ENCODE data around the gene ERC1. TPM values are rescaled to one million over a fixed set of nuclear protein-coding genes. Genes with fewer than 3 reads are reported as not detected.

ERC1 gene
- total and polyA plus RNA-seq, 2 donors (not counting 3 experiments of a cell fraction or from before 2014, with no cell fraction given) = 11.7 to 66.1 TPM

DNA sequence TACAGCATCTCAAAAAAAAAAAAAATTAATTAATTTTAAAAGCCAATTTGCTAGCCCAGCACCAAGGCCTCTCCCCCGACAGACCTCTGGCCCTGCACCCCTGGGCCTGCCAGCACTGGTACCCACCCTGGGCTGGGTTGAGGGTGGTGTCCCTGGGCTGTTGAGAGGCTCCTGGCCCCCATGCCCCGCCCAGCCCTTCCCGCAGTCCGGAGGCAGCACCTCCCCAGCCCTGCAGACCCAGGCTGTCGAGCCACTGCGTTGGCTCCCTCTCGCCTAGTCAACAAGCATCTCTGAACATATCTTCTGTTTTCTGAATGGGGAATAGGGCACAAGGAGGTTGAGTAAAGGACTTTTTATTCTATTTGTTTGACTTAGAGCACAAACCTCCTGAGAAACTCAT, 516.3 kb downstream of the ERC1 start:
- Histone ChIP-seq H2AFZ (ENCODE audit: low read depth, low read length) (no peak overlapping the region), H3K27me3 (ENCODE audit: control insufficient read depth in 2 of 2, insufficient read depth in 2 of 2, low read length in 2 of 2) (peaks cover 0 to 3% of the 10 kb centered on the region in 2 experiments), H3K4me2 (ENCODE audit: insufficient read depth, low read length) (no peak overlapping the region), H3K9me1 (replicated peaks; ENCODE audit: control insufficient read depth, extremely low read depth, insufficient read depth, low read length) (no peaks in the 10 kb centered on the region), H3K9ac (replicated peaks; ENCODE audit: extremely low read depth, insufficient read depth, low read length) (no peak overlapping the region), H3K4me1 (ENCODE audit: control insufficient read depth, extremely low read depth, insufficient read depth, low read length) (no peaks in the 10 kb centered on the region), H3K9me3 (replicated peaks; ENCODE audit: control insufficient read depth, insufficient read depth, low read length) (no peaks in the 10 kb centered on the region), H3K27ac (ENCODE audit: insufficient read depth, low read depth, low read length) (no peak overlapping the region), H3K4me3 (replicated peaks in 1 of 3; ENCODE audit: insufficient read depth in 1 of 3, low read depth in 1 of 3, low read length in 3 of 3) (no peak overlapping the region), H4K20me1 (replicated peaks; ENCODE audit: control insufficient read depth, extremely low read depth, insufficient read depth, low read length) (no peaks in the 10 kb centered on the region), H3K79me2 (ENCODE audit: control insufficient read depth, insufficient read depth, low read length) (no peaks in the 10 kb centered on the region), H3K36me3 (ENCODE audit: control insufficient read depth in 2 of 2, extremely low read depth in 1 of 2, insufficient read depth in 2 of 2, low read length in 2 of 2) (no peaks in the 10 kb centered on the region)
- POLR2A ChIA-PET = no interaction called here
- CTCF ChIA-PET = no interaction called here
- intact Hi-C loops (cut with micrococcal nuclease) = no loop called here
- FAIRE-seq (no peak), DNase-seq (ENCODE audit: low read depth, low spot score) (no peak)
- dilution Hi-C loops (cut with MboI; ENCODE audit: extremely low pct_ligation_motif_present, low sequenced_read_pairs) = no loop called here
- BruUV-seq (replicated peaks) = no TSS peak
- TF ChIP-seq FOS (IDR thresholded peaks at IDR 0.05; ENCODE audit: borderline replicate concordance, insufficient read depth, low read length) (no peak), GATA2 (IDR thresholded peaks at IDR 0.05; ENCODE audit: insufficient read depth, insufficient read length, low read depth, low read length) (no peak), JUN (IDR thresholded peaks at IDR 0.05; ENCODE audit: borderline replicate concordance, insufficient read depth, insufficient read length, low read depth) (no peak), EZH2 (IDR thresholded peaks at IDR 0.05; ENCODE audit: borderline replicate concordance, low read depth, low read length, severe bottlenecking) (no peak), MYC (IDR thresholded peaks at IDR 0.05; ENCODE audit: low read depth, low read length) (no peak), POLR2A (IDR thresholded peaks at IDR 0.05; ENCODE audit: low read depth, low read length) (no peak), POLR2AphosphoS5 (IDR thresholded peaks at IDR 0.05; ENCODE audit: insufficient read depth, low read depth, low read length) (no peak)
- TF ChIP-seq, protein P1, sequence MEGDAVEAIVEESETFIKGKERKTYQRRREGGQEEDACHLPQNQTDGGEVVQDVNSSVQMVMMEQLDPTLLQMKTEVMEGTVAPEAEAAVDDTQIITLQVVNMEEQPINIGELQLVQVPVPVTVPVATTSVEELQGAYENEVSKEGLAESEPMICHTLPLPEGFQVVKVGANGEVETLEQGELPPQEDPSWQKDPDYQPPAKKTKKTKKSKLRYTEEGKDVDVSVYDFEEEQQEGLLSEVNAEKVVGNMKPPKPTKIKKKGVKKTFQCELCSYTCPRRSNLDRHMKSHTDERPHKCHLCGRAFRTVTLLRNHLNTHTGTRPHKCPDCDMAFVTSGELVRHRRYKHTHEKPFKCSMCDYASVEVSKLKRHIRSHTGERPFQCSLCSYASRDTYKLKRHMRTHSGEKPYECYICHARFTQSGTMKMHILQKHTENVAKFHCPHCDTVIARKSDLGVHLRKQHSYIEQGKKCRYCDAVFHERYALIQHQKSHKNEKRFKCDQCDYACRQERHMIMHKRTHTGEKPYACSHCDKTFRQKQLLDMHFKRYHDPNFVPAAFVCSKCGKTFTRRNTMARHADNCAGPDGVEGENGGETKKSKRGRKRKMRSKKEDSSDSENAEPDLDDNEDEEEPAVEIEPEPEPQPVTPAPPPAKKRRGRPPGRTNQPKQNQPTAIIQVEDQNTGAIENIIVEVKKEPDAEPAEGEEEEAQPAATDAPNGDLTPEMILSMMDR (IDR thresholded peaks at IDR 0.05; ENCODE audit: extremely low read depth in 1 of 2, insufficient read depth in 1 of 2, low read depth in 1 of 2, low read length in 2 of 2) = no peak
- TF ChIP-seq, protein P2, sequence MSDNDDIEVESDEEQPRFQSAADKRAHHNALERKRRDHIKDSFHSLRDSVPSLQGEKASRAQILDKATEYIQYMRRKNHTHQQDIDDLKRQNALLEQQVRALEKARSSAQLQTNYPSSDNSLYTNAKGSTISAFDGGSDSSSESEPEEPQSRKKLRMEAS (IDR thresholded peaks at IDR 0.05; ENCODE audit: insufficient read depth, insufficient read length) = no peak
